OCI-LY3 (cell line): ENCODE measurements around the gene RPS26.

Source experiments
- H2AFZ ChIP-seq: fragments of 200-600, 300-600 bp; shearing (Covaris generic); 2 replicates; pipeline ENCODE4 v1.6.0; 2014; ENCODE audit warnings: antibody characterized with exemption, low read depth, low read length
- H3K27ac ChIP-seq: fragments of 200-600, 300-600 bp; sonication (generic); 2 replicates; pipeline ENCODE4 v1.5.1; 2014; ENCODE audit warnings: mild to moderate bottlenecking, low read length, moderate library complexity, mixed read lengths
- H3K27me3 ChIP-seq: fragments of 200-600, 300-600 bp; sonication (generic); 2 replicates; pipeline ENCODE4 v1.6.1; 2014; ENCODE audit warnings: low read depth, low read length, mixed read lengths
- H3K36me3 ChIP-seq: fragments of 200-600, 300-600 bp; sonication (generic); replicated peaks from 2 replicates; pipeline ENCODE3; 2014; ENCODE audit warnings: low read depth, low read length, mixed read lengths
- H3K4me1 ChIP-seq: fragments of 300-600, 200-600 bp; sonication (generic); 2 replicates; pipeline ENCODE4 v1.6.1; 2014; ENCODE audit warnings: low read length, mixed read lengths
- H3K4me2 ChIP-seq: fragments of 200-600, 300-600 bp; sonication (generic); 2 replicates; pipeline ENCODE4 v1.6.1; 2014; ENCODE audit warnings: low read length, mixed read lengths
- H3K4me3 ChIP-seq: fragments of 300-600, 200-600 bp; sonication (generic); 2 replicates; pipeline ENCODE4 v1.5.1; 2014; ENCODE audit warnings: antibody characterized with exemption, mild to moderate bottlenecking, low read length, moderate library complexity
- H3K79me2 ChIP-seq: fragments of 300-600, 200-600 bp; shearing (Covaris generic); 2 replicates; pipeline ENCODE4 v1.6.1; 2014; ENCODE audit warnings: mild to moderate bottlenecking, low read length, mixed read lengths
- H3K9ac ChIP-seq: fragments of 300-600, 200-600 bp; shearing (Covaris generic); 2 replicates; pipeline ENCODE4 v1.6.0; 2014; ENCODE audit warnings: mild to moderate bottlenecking, low read length, moderate library complexity
- H3K9me3 ChIP-seq: fragments of 200-600, 300-600 bp; shearing (Covaris generic); 2 replicates; pipeline ENCODE4 v1.6.1; 2014; ENCODE audit warnings: low read length, mixed read lengths; ENCODE audit not compliant: insufficient read depth
- H4K20me1 ChIP-seq: fragments of 200-600, 300-600 bp; sonication (generic); 2 replicates; pipeline ENCODE4 v1.6.1; 2016; ENCODE audit warnings: low read length, mixed read lengths; ENCODE audit not compliant: insufficient read depth
- CTCF ChIP-seq: fragments of 200-600, 300-600 bp; sonication (generic); IDR thresholded peaks from 2 replicates; pipeline ENCODE4 v1.5.1; 2014; ENCODE audit warnings: antibody characterized with exemption, low read length, low read depth
- EZH2phosphoT487 ChIP-seq: fragments of 200-600 bp; shearing (Covaris generic); IDR thresholded peaks from 2 replicates; pipeline ENCODE4 v1.6.1; 2018; ENCODE audit warnings: antibody characterized with exemption, mixed run types, low read depth

RPS26 gene

DNA sequence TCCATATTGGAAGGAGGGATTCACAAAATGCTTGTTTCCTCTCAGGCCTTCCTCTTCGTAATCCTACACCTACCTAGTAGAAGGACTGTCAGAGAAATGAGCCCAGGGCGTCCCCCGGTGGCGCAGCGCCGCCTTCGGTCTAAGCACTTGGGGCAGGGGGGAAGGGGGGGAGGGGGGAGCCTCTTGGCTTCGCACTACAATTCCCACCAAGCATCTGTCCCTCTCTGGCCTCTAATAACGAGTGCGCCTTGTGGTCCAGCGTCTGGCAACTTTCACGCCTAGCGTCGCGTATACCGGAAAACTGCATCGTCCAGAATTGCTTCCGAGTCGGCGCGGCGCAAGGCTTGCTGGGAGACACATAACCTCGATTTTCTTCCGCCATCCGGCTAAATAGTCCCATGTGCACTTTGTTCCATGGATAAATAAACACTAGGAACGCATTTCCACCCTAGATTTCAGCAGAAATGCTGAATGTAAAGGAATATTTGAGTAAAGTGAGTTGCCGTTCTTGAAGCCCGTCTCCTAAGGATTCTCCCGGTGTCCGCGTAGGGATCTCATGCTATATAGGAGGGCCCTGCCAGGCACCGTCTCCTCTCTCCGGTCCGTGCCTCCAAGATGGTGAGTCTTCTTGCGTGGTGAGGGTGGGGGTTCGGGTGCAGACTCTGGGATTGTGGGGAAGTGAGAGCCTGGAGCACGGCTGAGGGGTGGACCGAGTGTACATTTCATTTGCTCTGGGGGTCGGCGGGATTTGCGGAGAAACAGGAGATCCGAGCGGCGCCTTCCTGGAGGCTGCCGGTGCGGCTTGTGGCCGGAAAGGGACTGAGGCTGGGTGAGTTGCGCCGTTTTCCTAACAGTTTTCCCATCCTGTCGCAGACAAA is at the start of gene RPS26:
Gene RPS26 (plus strand): TSS at position 367 of the 878 bp plus-strand sequence. CDS start 249 bp downstream, at position 616.
- H3K9me3 ChIP-seq, result no peaks in the 10 kb centered on the region
- peaks cover 7% of the 10 kb centered on the region for H4K20me1 ChIP-seq
- peaks cover 30% of the 10 kb centered on the region for H3K36me3 ChIP-seq
- H2AFZ ChIP-seq, result peak within 1 kb of the TSS; percentile 98
- peak within 1 kb of the TSS; percentile 82 for H3K9ac ChIP-seq
- peak within 1 kb of the TSS; percentile 99 for H3K4me2 ChIP-seq
- TF ChIP-seq CTCF (peak; percentile 49), EZH2phosphoT487 (no peak)
- H3K4me3 ChIP-seq, result peak within 1 kb of the TSS; percentile 85
- H3K27ac ChIP-seq, result peak within 1 kb of the TSS; percentile 74
- no peaks in the 10 kb centered on the region for H3K27me3 ChIP-seq
- H3K79me2 ChIP-seq, result peaks cover 23% of the 10 kb centered on the region
- peaks cover 24% of the 10 kb centered on the region for H3K4me1 ChIP-seq

GRCh38 chr12:55993230-55993853 is 48.4 kb upstream of the RPS26 start:
- H3K9me3 ChIP-seq, result no peaks in the 10 kb centered on the region
- TF ChIP-seq EZH2phosphoT487 (no peak), CTCF (no peak)
- H3K36me3 ChIP-seq, result peaks cover 27% of the 10 kb centered on the region
- no peak overlapping the region for H3K27ac ChIP-seq
- H3K79me2 ChIP-seq, result no peaks in the 10 kb centered on the region
- no peaks in the 10 kb centered on the region for H3K4me1 ChIP-seq
- H3K27me3 ChIP-seq, result no peaks in the 10 kb centered on the region
- no peak overlapping the region for H3K4me2 ChIP-seq
- no peak overlapping the region for H3K9ac ChIP-seq
- H2AFZ ChIP-seq, result no peak overlapping the region
- no peaks in the 10 kb centered on the region for H4K20me1 ChIP-seq
- no peak overlapping the region for H3K4me3 ChIP-seq

DNA sequence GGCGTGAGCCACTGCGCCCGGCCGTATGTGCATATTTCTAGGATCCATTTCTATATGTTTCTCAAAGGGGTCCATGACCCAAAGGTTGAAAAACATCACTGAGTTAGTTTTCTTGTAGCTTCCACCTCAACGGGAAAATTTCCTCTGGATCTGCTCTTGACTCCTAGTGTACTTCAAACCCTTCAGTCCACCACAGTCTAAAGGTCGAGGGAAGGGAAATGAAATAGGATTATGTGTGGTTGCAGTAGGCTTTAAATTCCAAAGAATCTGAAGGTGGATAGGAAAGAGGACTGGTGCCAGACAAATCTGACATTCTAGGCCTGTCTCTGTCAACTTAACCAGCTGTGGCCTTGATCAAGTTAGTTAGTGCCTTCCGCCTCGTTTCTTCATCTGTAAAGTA is 46.4 kb upstream of the RPS26 start:
- no peaks in the 10 kb centered on the region for H3K79me2 ChIP-seq
- H3K9me3 ChIP-seq, result no peaks in the 10 kb centered on the region
- H3K27ac ChIP-seq, result no peak overlapping the region
- no peaks in the 10 kb centered on the region for H4K20me1 ChIP-seq
- H3K4me2 ChIP-seq, result no peak overlapping the region
- H3K4me3 ChIP-seq, result no peak overlapping the region
- no peak overlapping the region for H2AFZ ChIP-seq
- TF ChIP-seq EZH2phosphoT487 (no peak), CTCF (no peak)
- H3K4me1 ChIP-seq, result no peaks in the 10 kb centered on the region
- peaks cover 21% of the 10 kb centered on the region for H3K36me3 ChIP-seq
- no peaks in the 10 kb centered on the region for H3K27me3 ChIP-seq
- H3K9ac ChIP-seq, result no peak overlapping the region

- Histone ChIP-seq H3K36me3 (peaks cover 12% of the 10 kb centered on the region), H2AFZ (no peak overlapping the region), H3K27me3 (no peaks in the 10 kb centered on the region), H3K4me1 (peaks cover 1% of the 10 kb centered on the region; the same call in 1 of the 2 replicates), H3K79me2 (no peaks in the 10 kb centered on the region), H3K27ac (no peak overlapping the region), H3K9ac (no peak overlapping the region), H3K4me3 (peak overlapping the region; percentile 30; the same call in 1 of the 2 replicates), H3K9me3 (no peaks in the 10 kb centered on the region), H4K20me1 (no peaks in the 10 kb centered on the region), H3K4me2 (no peak overlapping the region; the same call in 1 of the 2 replicates)
- peak; percentile 94 for TF ChIP-seq CTCF
- no peak for TF ChIP-seq EZH2phosphoT487
These were observed 45.5 kb upstream of the RPS26 start for GRCh38 chr12:55996201-55996714.
